ENCODE data around the gene TAMALIN.

- TF ChIP-seq, protein P1, sequence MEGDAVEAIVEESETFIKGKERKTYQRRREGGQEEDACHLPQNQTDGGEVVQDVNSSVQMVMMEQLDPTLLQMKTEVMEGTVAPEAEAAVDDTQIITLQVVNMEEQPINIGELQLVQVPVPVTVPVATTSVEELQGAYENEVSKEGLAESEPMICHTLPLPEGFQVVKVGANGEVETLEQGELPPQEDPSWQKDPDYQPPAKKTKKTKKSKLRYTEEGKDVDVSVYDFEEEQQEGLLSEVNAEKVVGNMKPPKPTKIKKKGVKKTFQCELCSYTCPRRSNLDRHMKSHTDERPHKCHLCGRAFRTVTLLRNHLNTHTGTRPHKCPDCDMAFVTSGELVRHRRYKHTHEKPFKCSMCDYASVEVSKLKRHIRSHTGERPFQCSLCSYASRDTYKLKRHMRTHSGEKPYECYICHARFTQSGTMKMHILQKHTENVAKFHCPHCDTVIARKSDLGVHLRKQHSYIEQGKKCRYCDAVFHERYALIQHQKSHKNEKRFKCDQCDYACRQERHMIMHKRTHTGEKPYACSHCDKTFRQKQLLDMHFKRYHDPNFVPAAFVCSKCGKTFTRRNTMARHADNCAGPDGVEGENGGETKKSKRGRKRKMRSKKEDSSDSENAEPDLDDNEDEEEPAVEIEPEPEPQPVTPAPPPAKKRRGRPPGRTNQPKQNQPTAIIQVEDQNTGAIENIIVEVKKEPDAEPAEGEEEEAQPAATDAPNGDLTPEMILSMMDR (IDR thresholded peaks at IDR 0.05; ENCODE audit: low read depth, low read length) = no peak
- no peak for TF ChIP-seq POLR2A (IDR thresholded peaks at IDR 0.05; ENCODE audit: extremely low read depth, insufficient read length)
These were observed 53.9 kb downstream of the TAMALIN start for GRCh38 chr12:52060498-52061177.

Measured in NB4 (cell line).